ENCODE measurements around the gene TAAR6. TPM values are rescaled to one million over a fixed set of nuclear protein-coding genes. Genes with fewer than 3 reads are reported as not detected.

The TAAR6 gene
- total RNA-seq, 1 experiment from 2014 or later: not detected

DNA sequence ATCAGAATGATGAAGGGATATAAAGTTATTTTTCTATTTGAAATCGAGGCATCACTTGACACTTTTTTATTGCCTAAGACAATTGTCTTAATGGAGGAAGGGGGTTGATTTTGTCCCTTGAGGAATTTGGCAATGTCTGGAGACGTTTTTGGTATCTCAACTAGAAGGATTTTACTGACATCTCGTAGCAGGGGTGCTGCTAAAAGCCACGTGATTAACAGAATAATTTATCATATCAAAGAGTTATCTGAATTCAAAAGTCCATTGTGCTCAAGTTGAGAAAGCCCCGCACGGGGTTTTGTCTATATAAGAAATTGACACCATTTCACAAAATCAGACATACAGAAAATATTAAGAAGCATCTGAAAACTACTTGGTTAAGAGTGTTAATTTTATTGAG, 1.5 kb upstream of the TAAR6 start:
- intact Hi-C loops (cut with micrococcal nuclease; ENCODE audit: unreplicated experiment): no loop called here
- no peaks in the 10 kb centered on the region for H3K4me1 ChIP-seq (ENCODE audit: insufficient read depth, low read length, poor library complexity, severe bottlenecking)
- H3K27ac ChIP-seq (ENCODE audit: low read depth, low read length, poor library complexity, severe bottlenecking): no peak overlapping the region
- CTCF ChIA-PET: no interaction called here
- no peak overlapping the region for H3K4me3 ChIP-seq (ENCODE audit: low read depth, low read length, poor library complexity, severe bottlenecking)
- peaks cover 81% of the 10 kb centered on the region for H3K27me3 ChIP-seq (replicated peaks; ENCODE audit: insufficient read depth, low read depth, low read length, poor library complexity)
- POLR2A ChIA-PET (ENCODE audit: low non-redundant PET): no interaction called here
- no peaks in the 10 kb centered on the region for H3K36me3 ChIP-seq (ENCODE audit: insufficient read depth, low read length, poor library complexity, severe bottlenecking)
- BruUV-seq (replicated peaks): no TSS peak
- no peak for DNase-seq (ENCODE audit: low spot score)
- TF ChIP-seq CTCF (conservative IDR thresholded peaks at IDR 0.05; ENCODE audit: low read depth, low read length) (no peak), EZH2 (IDR thresholded peaks at IDR 0.05; ENCODE audit: borderline replicate concordance, low read depth, low read length, poor library complexity, severe bottlenecking) (no peak)
- no peaks in the 10 kb centered on the region for H3K9me3 ChIP-seq (ENCODE audit: low read depth, low read length, poor library complexity, severe bottlenecking)

- no peaks in the 10 kb centered on the region for H3K36me3 ChIP-seq (ENCODE audit: insufficient read depth, low read length, poor library complexity, severe bottlenecking)
- no peaks in the 10 kb centered on the region for H3K9me3 ChIP-seq (ENCODE audit: low read depth, low read length, poor library complexity, severe bottlenecking)
- H3K27me3 ChIP-seq (replicated peaks; ENCODE audit: insufficient read depth, low read depth, low read length, poor library complexity): peaks cover 81% of the 10 kb centered on the region
- no peak for DNase-seq (ENCODE audit: low spot score)
- BruUV-seq (replicated peaks): no TSS peak
- POLR2A ChIA-PET (ENCODE audit: low non-redundant PET): no interaction called here
- H3K27ac ChIP-seq (ENCODE audit: low read depth, low read length, poor library complexity, severe bottlenecking): no peak overlapping the region
- TF ChIP-seq EZH2 (IDR thresholded peaks at IDR 0.05; ENCODE audit: borderline replicate concordance, low read depth, low read length, poor library complexity, severe bottlenecking): no peak
- TF ChIP-seq CTCF (conservative IDR thresholded peaks at IDR 0.05; ENCODE audit: low read depth, low read length): no peak
- no peak overlapping the region for H3K4me3 ChIP-seq (ENCODE audit: low read depth, low read length, poor library complexity, severe bottlenecking)
- intact Hi-C loops (cut with micrococcal nuclease; ENCODE audit: unreplicated experiment): no loop called here
- CTCF ChIA-PET: no interaction called here
- no peaks in the 10 kb centered on the region for H3K4me1 ChIP-seq (ENCODE audit: insufficient read depth, low read length, poor library complexity, severe bottlenecking)
These were observed 952 bp upstream of the TAAR6 start for GRCh38 chr6:132569170-132569569.

GRCh38 chr6:132571774-132572173, 1.7 kb downstream of the TAAR6 start:
- intact Hi-C loops (cut with micrococcal nuclease; ENCODE audit: unreplicated experiment): no loop called here
- Histone ChIP-seq H3K27me3 (replicated peaks; ENCODE audit: insufficient read depth, low read depth, low read length, poor library complexity) (peaks cover 86% of the 10 kb centered on the region), H3K36me3 (ENCODE audit: insufficient read depth, low read length, poor library complexity, severe bottlenecking) (no peaks in the 10 kb centered on the region), H3K9me3 (ENCODE audit: low read depth, low read length, poor library complexity, severe bottlenecking) (no peaks in the 10 kb centered on the region), H3K4me3 (ENCODE audit: low read depth, low read length, poor library complexity, severe bottlenecking) (no peak overlapping the region), H3K27ac (ENCODE audit: low read depth, low read length, poor library complexity, severe bottlenecking) (no peak overlapping the region), H3K4me1 (ENCODE audit: insufficient read depth, low read length, poor library complexity, severe bottlenecking) (no peaks in the 10 kb centered on the region)
- no TSS peak for BruUV-seq (replicated peaks)
- DNase-seq (ENCODE audit: low spot score): no peak
- POLR2A ChIA-PET (ENCODE audit: low non-redundant PET): no interaction called here
- CTCF ChIA-PET: no interaction called here
- no peak for TF ChIP-seq CTCF (conservative IDR thresholded peaks at IDR 0.05; ENCODE audit: low read depth, low read length)

Data from A673 (cell line).